HEK293 (cell line): ENCODE measurements around the gene CXXC5.

Experiments used
- CTCF ChIA-PET: fragments of 350-600 bp; formaldehyde crosslinking; extraction: SDS; loops from one replicate; lab custom pipeline; 2021; ENCODE audit warnings: antibody characterized with exemption; lab: Yijun Ruan, JAX
- POLR2A ChIA-PET: fragments of 300-600 bp; formaldehyde crosslinking; extraction: SDS; loops from one replicate; lab custom pipeline; 2020; ENCODE audit warnings: antibody characterized with exemption, inconsistent platforms; lab: Yijun Ruan, JAX
- H3K27ac ChIP-seq: fragments of 200-500 bp; sonication (Bioruptor generic); 2 replicates; pipeline ENCODE4 v1.5.1; 2014; ENCODE audit warnings: low read depth, low read length, control low read depth, inconsistent platforms; ENCODE audit errors: extremely low read depth
- H3K36me3 ChIP-seq, 2 experiments: fragments of 200-500 bp in 1 of 2; sonication (Bioruptor generic) in 1 of 2; 1 replicate in 1 of 2; 2 replicates in 1 of 2; pipeline ENCODE4 v1.5.1; 2014 to 2017; ENCODE audit warnings: inconsistent platforms in 2 of 2, low read length in 2 of 2; ENCODE audit not compliant: control insufficient read depth in 2 of 2, insufficient read depth in 1 of 2
- H3K4me1 ChIP-seq: fragments of 200-500 bp; sonication (Bioruptor generic); 2 replicates; pipeline ENCODE4 v1.5.1; 2014; ENCODE audit warnings: mild to moderate bottlenecking, low read length, inconsistent platforms; ENCODE audit not compliant: control insufficient read depth, insufficient read depth
- H3K4me3 ChIP-seq: 2 replicates; pipeline ENCODE4 v1.5.1; 2011; ENCODE audit warnings: low read depth, mild to moderate bottlenecking, control low read depth, low read length, moderate library complexity
- H3K9me3 ChIP-seq: fragments of 200-500 bp; sonication (Bioruptor generic); 2 replicates; pipeline ENCODE4 v1.5.1; 2014; ENCODE audit warnings: low read depth, low read length, inconsistent platforms; ENCODE audit not compliant: control insufficient read depth, insufficient read depth
- BCL11A ChIP-seq: fragments of 450-650 bp; formaldehyde crosslinking; IDR thresholded peaks from 2 replicates; pipeline ENCODE4 v1.5.1; 2016; ENCODE audit warnings: low read depth, missing biosample characterization, missing genetic modification characterization
- GLI2 ChIP-seq: fragments of 450-650 bp; formaldehyde crosslinking; IDR thresholded peaks from 2 replicates; pipeline ENCODE4; 2017; ENCODE audit warnings: missing biosample characterization, missing genetic modification characterization, low read depth, borderline replicate concordance
- HOXC10 ChIP-seq: sonication (generic); formaldehyde crosslinking; IDR thresholded peaks from 2 replicates; pipeline ENCODE4 v1.8.1; 2023; ENCODE audit warnings: mild to moderate bottlenecking, missing genetic modification reagents
- HOXD13 ChIP-seq: sonication (generic); formaldehyde crosslinking; IDR thresholded peaks from 2 replicates; pipeline ENCODE4 v1.8.0; 2022; ENCODE audit warnings: missing genetic modification reagents, borderline replicate concordance
- KLF10 ChIP-seq: fragments of 450-650 bp; IDR thresholded peaks from 2 replicates; pipeline ENCODE4 v1.5.1; 2018; ENCODE audit warnings: missing biosample characterization, mild to moderate bottlenecking, missing genetic modification characterization
- PRDM10 ChIP-seq: fragments of 450-650 bp; formaldehyde crosslinking; IDR thresholded peaks from 2 replicates; pipeline ENCODE4 v1.5.1; 2016; ENCODE audit warnings: missing biosample characterization, missing genetic modification characterization
- REPIN1 ChIP-seq: fragments of 450-650 bp; formaldehyde crosslinking; IDR thresholded peaks from 2 replicates; pipeline ENCODE4 v1.5.1; 2017; ENCODE audit warnings: missing biosample characterization, missing genetic modification characterization, low read depth
- SP2 ChIP-seq: fragments of 450-650 bp; formaldehyde crosslinking; IDR thresholded peaks from 2 replicates; pipeline ENCODE4 v1.5.1; 2016; ENCODE audit warnings: missing biosample characterization, missing genetic modification characterization
- ZBTB21 ChIP-seq: fragments of 450-650 bp; formaldehyde crosslinking; IDR thresholded peaks from 2 replicates; pipeline ENCODE4 v1.5.1; 2017; ENCODE audit warnings: missing biosample characterization, missing genetic modification characterization
- ZBTB44 ChIP-seq: fragments of 450-650 bp; IDR thresholded peaks from 2 replicates; pipeline ENCODE4 v1.5.1; 2018; ENCODE audit warnings: missing biosample characterization, mild to moderate bottlenecking, missing genetic modification characterization
- ZFP37 ChIP-seq: fragments of 450-650 bp; formaldehyde crosslinking; IDR thresholded peaks from 2 replicates; pipeline ENCODE4 v1.5.1; 2016; ENCODE audit warnings: missing biosample characterization, missing genetic modification characterization
- ZIC2 ChIP-seq: fragments of 450-650 bp; formaldehyde crosslinking; IDR thresholded peaks from 2 replicates; pipeline ENCODE4 v1.5.1; 2016; ENCODE audit warnings: missing biosample characterization, missing genetic modification characterization
- ZNF148 ChIP-seq: fragments of 450-650 bp; formaldehyde crosslinking; IDR thresholded peaks from 2 replicates; pipeline ENCODE4 v1.5.0; 2017; ENCODE audit warnings: missing biosample characterization, missing genetic modification characterization, borderline replicate concordance
- ZNF223 ChIP-seq: fragments of 450-650 bp; formaldehyde crosslinking; IDR thresholded peaks from 2 replicates; pipeline ENCODE4 v1.5.1; 2016; ENCODE audit warnings: missing biosample characterization, missing genetic modification characterization
- ZNF398 ChIP-seq: fragments of 450-650 bp; formaldehyde crosslinking; IDR thresholded peaks from 2 replicates; pipeline ENCODE4 v1.5.1; 2017; ENCODE audit warnings: missing biosample characterization, missing genetic modification characterization
- ZNF529 ChIP-seq: fragments of 450-650 bp; formaldehyde crosslinking; IDR thresholded peaks from 2 replicates; pipeline ENCODE4 v1.5.1; 2017; ENCODE audit warnings: missing genetic modification characterization, missing biosample characterization; ENCODE audit not compliant: insufficient replicate concordance
- ZNF544 ChIP-seq: fragments of 450-650 bp; formaldehyde crosslinking; IDR thresholded peaks from 2 replicates; pipeline ENCODE4 v1.5.0; 2017; ENCODE audit warnings: missing biosample characterization, missing genetic modification characterization
- ZNF596 ChIP-seq: fragments of 450-650 bp; IDR thresholded peaks from 2 replicates; pipeline ENCODE4 v1.5.0; 2018; ENCODE audit warnings: missing biosample characterization, mild to moderate bottlenecking, missing genetic modification characterization, moderate library complexity
- ZNF600 ChIP-seq: fragments of 450-650 bp; formaldehyde crosslinking; IDR thresholded peaks from 2 replicates; pipeline ENCODE4 v1.5.1; 2016; ENCODE audit warnings: missing biosample characterization, missing genetic modification characterization
- ZNF670 ChIP-seq: fragments of 450-650 bp; formaldehyde crosslinking; IDR thresholded peaks from 2 replicates; pipeline ENCODE4 v1.5.1; 2016; ENCODE audit warnings: missing biosample characterization, missing genetic modification characterization, low read depth
- ZSCAN30 ChIP-seq: fragments of 450-650 bp; IDR thresholded peaks from 2 replicates; pipeline ENCODE4 v1.5.1; 2018; ENCODE audit warnings: missing biosample characterization, mild to moderate bottlenecking, missing genetic modification characterization, moderate library complexity
- ZSCAN5A ChIP-seq: fragments of 450-650 bp; formaldehyde crosslinking; IDR thresholded peaks from 2 replicates; pipeline ENCODE4 v1.5.1; 2016; ENCODE audit warnings: missing biosample characterization, missing genetic modification characterization

CXXC5 gene

GRCh38 chr5:139710319-139711066, 62.3 kb downstream of the CXXC5 start (continued):
- TF ChIP-seq HOXC10 (CRISPR knock-in tag) (no peak), ZNF148 (tag by site-specific recombination) (no peak), KLF10 (tag by site-specific recombination) (no peak), HOXD13 (CRISPR knock-in tag) (no peak)
- TF ChIP-seq, all 188 proteins: peak for 13

GRCh38 chr5:139711067-139711905, 63.1 kb downstream of the CXXC5 start:
- Histone ChIP-seq H3K9me3 (no peaks in the 10 kb centered on the region), H3K27ac (peak overlapping the region; percentile 29; the same call in 1 of the 2 replicates), H3K4me1 (0 out of 2 replicates have a peak, but pooled peaks cover 3% of the 10 kb centered on the region), H3K36me3 (no peaks in the 10 kb centered on the region), H3K4me3 (peak overlapping the region; percentile 41)
- ChIA-PET CTCF (interaction anchor here (0.7 to 2.5 kb wide), 15 partner anchors 11 to 292 kb away, joined by 3 to 17 read pairs (median 4); no protein-coding TSS in a partner anchor), POLR2A (interaction anchor here (0.6 to 3.9 kb wide), 11 partner anchors 11 to 75 kb away, joined by 3 to 25 read pairs (median 4); partner anchors contain the start of gene CXXC5)
- no peak for TF ChIP-seq ZFP37 (tag by site-specific recombination)
- TF ChIP-seq ZNF529 (tag by site-specific recombination): no peak
- no peak for TF ChIP-seq ZSCAN5A
- 0 out of 2 replicates have a peak, but pooled peaks have one; percentile 38 for TF ChIP-seq BCL11A (tag by site-specific recombination)
- TF ChIP-seq ZNF223 (tag by site-specific recombination): no peak
- no peak for TF ChIP-seq REPIN1
- no peak for TF ChIP-seq ZNF600
- no peak for TF ChIP-seq SP2 (tag by site-specific recombination)
- TF ChIP-seq PRDM10 (tag by site-specific recombination): peak; percentile 51; the same call in 1 of the 2 replicates
- TF ChIP-seq ZIC2 (tag by site-specific recombination): peak; percentile 98
- no peak for TF ChIP-seq ZBTB21
- no peak for TF ChIP-seq ZNF544 (tag by site-specific recombination)
- no peak for TF ChIP-seq ZNF670
- TF ChIP-seq ZNF596 (tag by site-specific recombination): no peak; the same call in 1 of the 2 replicates
- TF ChIP-seq ZNF398 (tag by site-specific recombination): peak; percentile 89
- TF ChIP-seq ZBTB44 (tag by site-specific recombination): 0 out of 2 replicates have a peak, but pooled peaks have one; percentile 21
- 0 out of 2 replicates have a peak, but pooled peaks have one; percentile 19 for TF ChIP-seq ZSCAN30 (tag by site-specific recombination)
- TF ChIP-seq GLI2 (tag by site-specific recombination): no peak
